HG02840 (cell line): Measurements from ENCODE around the gene ARMC9.
"Not testable (repeated sequence)": the region's sequence is repeated elsewhere in the genome, so short reads cannot be mapped to it uniquely, and the experiment has no call there.

Experiments
- ATAC-seq: cut with Tn5 transposase; IDR thresholded peaks from one replicate; pipeline ENCODE4 v1.9.1; 2021; ENCODE audit warnings: mild to moderate bottlenecking, moderate library complexity, moderate number of reproducible peaks; ENCODE audit not compliant: unreplicated experiment, low FRiP score

The ARMC9 gene

DNA sequence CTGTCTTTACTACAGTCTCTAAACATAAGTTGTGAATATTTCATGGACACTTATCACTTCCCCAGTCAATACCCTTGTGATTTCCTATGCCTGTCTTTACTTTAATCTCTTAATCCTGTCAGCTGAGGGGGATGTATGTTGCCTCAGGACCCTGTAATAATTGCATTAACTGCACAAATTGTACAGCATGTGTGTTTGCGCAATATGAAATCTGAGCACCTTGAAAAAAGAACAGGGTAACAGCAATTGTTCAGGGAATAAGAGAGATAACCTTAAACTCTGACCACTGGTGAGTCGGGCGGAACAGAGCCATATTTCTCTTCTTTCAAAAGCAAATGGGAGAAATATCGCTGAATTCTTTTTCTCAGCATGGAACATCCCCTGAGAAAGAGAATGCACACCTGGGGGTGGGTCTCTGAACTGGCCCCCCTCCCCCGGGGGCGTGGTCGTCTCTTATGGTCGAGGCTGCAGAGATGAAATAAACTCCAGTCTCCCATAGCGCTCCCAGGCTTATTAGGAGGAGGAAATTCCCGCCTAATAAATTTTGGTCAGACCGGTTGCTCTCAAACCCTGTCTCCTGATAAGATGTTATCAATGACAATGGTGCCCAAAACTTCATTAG, 177.7 kb downstream of the ARMC9 start:
- not testable (repeated sequence) for ATAC-seq

DNA sequence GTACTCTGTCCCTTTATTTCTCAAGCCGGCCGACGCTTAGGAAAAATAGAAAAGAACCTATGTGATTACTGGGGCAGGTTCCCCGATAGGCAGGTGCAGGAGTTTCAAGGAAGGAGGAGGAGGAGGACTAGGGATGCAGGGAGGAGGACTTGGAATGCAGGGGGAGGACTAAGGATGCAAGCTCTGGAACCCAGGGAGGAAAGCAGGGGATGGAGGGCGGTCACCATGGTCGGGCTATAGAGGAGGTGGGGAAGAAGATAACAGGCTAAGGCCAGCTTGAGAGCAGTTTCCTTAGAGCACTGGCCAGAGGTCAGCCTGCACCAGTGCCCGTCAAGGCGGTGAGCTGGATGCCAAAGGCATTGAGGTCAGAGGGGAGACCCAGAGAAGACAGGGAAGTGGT, 178.4 kb downstream of the ARMC9 start:
- ATAC-seq: no peak

DNA sequence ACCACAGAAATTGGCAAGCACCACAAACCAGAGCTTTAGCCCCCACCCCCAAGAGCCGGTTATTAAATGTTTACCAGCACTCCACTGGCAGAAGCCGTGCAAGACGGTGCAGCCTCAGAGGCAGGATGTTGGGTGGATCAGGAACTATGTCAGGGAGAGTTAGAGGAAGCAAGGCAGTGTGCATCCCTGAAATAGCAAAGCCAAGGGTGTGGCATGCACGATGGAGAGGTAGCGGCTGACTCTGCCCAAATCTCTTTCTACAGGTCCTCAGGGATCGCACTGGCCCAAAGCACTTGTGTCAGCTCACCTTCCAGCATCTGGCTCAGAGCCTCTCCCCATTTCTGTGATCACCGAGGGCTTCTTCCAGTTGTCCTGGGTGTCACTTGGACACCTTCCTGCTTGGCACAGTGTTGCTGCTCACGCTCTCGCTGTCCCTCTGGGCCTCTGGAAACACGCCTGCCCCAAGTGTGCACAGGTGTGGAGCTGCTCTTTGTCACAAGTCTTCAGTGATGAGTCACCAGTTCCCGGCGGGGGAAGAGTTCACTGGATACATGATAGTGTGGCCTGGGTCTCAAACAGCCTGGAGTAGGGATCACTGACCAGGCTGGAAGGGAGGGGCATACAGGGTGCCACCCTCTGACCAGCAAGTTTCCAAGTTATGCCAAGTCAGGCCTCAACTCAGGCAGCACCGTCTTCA, 179.7 kb downstream of the ARMC9 start:
- no peak for ATAC-seq

DNA sequence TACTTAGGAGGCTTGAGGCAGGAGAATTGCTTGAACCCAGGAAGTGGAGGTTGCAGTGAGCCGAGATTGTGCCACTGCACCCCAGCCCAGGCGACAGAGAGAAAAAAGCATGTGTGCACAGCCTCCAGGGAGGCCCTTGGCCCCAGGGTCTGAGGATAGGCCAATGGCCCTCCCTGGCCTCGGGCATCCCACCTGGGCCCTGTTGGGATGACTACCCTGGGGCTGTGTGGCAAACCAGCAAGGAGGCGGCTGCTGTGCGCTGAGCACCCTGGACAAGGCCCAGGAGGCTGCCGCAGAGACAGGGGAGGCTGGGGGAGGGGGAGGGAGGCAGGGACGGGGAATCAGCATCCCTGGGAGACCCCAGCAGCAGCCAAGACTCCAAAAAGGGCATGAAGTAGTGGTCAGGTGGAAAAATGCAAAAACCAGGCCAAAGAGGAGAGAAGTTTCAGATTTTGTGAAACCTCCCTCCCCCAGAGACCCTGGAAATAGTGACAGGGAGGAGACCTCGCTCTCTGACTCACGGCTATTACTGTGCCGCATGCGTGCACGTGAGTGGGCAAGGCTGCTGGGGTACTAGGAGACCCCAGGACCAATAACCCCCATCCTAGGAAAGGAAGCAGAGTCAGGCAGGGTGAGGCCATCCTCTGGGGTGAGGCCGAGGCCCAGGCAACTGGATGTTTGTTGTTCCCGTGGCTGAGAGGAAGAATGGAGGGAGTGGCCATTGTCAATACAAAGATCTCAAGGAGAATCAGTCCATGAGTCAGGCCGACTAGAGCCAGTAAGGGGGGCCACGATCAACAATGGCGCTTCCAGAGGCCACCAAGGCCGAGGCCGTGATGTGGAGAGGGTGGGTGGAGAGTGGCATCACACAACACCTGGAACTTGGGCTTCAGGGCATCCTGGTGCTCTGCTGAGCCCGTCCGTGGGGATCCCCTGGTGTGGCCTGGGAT, 181.1 kb downstream of the ARMC9 start:
- no peak for ATAC-seq

DNA sequence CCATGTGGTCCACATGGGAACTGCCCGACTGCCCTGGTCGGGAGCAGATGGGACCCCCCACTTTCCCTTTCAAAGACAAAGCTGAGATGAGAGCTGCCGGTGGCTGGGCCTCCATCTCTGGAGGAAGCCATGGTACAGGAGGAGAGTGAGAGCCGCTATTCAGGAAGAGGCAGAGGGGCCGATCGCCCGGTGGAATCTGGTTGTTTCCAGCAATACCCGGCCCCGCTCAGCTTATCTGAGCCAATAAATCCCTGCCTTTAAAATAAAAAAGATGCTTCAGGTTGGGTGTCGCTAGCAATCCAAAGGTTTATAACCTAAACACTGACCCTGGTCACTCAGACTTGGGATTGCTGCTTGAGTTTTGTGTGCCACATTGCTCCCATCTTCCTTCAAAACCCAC, 181.9 kb downstream of the ARMC9 start:
- ATAC-seq: no peak

DNA sequence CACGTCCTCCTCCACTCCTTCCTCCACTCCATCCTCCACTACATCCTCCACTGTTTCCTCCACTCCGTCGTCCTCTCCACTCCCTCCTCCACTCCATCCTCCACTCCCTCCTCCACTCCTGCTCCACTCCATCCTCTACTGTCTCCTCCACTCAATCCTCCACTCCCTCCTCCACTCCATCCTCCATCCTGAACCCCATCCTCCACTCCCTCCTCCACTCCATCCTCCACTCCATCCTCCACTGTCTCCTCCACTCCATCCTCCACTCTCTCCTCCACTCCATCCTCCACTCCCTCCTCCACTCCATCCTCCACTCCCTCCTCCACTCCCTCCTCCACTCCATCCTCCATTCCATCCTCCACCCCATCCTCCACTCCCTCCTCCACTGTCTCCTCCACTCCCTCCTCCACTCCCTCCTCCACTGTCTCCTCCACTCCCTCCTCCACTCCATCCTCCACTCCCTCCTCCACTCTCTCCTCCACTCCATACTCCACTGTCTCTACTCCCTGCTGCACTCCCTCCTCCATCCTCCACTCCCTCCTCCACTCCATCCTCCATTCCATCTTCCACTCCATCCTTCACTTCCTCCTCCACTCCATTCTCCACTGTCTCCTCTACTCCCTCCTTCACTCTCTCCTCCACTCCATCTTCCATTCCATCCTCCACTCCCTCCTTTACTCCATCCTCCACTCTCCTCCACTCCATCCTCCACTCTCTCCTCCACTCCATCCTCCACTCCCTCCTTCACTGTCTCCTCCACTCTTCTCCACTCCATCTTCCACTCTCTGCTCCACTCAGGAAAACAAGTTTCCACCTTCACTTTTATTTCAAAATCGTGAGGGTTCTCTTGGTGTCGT, 182.8 kb downstream of the ARMC9 start:
- ATAC-seq: no peak

DNA sequence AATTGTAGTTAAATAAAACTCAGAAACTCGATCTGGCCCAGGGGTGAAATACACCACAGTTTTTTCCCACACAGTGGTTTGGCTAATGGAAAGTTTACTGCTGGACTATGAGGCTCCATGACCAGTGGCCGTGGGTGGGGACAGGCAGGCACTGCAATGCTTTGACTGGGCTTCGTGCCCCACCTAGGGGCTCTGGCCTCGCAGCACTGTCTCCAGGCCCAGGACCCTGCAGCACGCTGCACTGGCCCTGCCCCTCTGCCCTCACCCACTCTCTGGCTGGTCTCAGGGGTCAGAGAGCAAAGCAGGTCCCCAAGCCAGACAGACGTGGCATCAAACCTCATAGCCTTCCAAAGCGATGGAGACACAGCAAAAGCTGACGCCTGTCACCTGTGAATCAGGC, 183.7 kb downstream of the ARMC9 start:
- no peak for ATAC-seq

DNA sequence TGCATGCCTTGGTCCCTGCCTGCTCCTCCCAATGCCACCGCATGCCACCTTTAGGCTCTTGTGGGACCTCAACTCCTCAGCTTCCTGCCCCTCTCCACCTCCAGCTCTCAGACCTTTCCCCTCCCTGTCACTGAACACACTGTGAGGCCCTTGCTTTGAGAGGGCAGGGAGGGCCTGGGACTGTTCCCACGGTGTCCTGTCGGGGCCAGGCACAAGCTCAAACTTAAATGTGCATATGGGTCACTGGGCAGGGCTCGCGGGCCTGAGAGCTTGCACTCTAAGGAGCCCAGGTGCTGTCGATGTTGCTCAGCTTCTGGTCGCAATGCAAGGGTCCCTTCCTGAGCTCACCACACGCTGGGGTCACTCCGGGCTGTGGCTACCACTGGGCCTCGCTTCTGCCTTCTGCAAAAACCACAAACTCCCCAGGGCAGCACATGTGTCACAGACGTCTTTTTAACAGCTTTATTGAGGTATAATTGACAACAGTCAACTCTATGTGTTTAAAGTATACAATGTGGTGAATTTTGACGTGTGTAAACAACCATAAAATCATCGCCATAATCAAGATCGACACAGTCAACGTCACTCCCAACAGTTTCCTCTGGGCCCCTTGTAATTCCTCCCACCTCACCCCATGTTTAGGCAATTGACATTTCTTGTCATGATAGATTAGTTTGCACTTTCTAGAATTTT, 185.1 kb downstream of the ARMC9 start:
- ATAC-seq: no peak

DNA sequence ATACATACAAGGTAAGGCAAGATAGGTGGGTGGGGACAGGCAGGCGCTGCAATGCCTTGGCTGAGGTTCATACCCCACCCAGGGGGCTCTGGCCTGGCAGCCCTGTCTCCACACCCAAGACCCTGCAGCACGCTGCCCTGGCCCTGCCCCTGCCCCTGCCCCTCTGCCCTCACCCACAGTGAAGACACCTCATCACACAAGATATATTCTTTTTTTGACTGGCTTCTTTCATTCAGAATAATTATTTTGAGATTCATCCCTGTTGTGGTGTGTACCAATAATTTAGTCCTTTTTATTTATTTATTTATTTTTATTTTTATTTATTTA, 185.6 kb downstream of the ARMC9 start:
- ATAC-seq: no peak

DNA sequence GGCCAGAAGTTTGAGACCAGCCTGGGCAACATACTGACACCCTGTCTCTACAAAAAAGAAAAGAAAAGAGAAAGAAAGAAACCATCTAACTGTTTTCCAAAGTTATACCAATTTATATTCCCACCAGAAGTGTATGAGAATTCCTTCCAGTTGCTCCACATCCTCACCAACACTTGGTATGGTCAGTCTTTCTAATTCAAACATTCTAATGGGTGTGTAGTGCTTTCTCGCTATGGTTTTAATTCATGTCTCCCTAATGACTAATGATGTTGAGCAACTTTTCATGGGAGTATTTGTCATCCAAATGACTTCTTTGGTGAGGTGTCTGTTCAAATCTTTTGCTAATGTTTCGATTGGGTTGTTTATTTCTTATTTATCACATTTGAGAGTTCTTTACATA, 186.5 kb downstream of the ARMC9 start:
- no peak for ATAC-seq

DNA sequence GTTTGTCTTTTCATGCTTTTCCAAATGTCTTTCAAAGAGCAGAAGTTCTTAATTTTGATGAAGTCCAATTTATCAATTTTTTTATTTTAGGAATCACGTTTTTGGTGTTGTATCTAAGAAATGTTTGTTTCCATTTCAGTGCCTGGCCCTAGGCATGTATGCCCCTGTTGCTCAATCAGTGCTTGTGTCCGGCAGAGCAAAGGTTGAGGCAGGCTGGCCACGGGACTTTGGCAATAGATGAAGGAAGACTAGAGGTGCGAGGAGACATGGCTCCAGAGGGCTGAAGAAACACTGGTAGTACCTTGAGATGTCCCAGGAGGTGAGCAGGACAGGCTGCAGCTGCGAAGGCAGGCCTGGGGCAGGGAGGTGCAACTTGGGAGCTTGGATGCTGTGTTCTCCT, 187.0 kb downstream of the ARMC9 start:
- ATAC-seq: no peak

DNA sequence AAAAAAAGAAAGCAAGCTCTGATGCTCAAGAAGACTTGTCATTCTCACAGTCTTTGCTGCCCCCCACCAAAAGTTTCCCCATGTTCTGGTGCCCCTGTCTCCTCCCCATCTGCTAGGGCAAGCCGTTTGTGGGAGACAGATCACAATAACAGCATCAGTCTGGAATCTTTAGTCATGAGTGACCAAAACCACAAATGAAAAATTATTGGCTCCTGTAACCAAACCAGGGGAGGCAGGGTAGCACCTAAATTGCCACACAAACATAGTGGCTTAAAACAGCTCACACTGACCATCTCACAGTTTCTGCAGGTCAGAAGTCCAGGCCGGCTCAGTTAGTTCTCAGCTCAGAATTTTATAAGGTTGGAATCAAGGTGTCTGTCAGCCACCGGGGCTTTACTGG, 188.0 kb downstream of the ARMC9 start:
- ATAC-seq: no peak

DNA sequence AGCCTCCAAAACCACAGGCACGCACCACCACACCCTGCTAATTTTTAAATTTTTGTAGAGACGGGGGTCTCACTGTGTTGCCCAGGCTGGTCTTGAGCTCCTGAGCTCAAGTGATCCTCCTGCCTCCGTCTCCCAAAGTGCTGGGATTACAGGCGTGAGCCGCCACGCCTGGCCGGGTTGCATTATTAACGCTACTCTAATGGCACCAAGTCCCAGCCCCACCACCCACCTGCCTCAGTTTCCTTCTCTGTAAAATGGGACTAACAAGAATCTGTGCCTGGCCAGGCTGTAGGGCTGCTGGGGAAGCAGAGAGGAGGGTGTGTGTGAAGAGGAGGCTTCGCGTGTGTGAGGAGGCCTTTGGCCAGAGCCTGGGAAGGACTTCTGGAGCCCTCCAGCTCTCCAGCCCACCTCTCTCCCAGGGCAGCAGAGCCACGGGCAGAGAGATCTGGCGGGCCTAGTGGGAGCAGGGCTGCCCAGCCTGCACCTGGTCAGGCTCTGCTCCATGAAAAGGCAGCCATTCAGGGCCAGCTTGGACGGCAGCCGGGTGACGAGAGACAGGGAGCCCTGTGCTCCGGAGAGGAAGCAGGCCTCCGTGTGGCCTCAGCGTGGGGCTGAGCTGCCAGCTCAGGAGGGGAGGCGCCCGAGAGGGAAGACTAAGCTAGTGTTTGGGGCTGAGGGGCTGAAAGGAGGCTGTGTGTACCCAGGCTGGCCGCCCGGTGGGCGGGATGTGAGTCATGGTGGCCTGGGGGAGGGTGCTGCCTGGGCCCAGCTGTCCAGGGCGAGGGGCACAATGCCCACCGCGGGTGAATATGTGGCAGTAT, 189.7 kb downstream of the ARMC9 start:
- no peak for ATAC-seq

DNA sequence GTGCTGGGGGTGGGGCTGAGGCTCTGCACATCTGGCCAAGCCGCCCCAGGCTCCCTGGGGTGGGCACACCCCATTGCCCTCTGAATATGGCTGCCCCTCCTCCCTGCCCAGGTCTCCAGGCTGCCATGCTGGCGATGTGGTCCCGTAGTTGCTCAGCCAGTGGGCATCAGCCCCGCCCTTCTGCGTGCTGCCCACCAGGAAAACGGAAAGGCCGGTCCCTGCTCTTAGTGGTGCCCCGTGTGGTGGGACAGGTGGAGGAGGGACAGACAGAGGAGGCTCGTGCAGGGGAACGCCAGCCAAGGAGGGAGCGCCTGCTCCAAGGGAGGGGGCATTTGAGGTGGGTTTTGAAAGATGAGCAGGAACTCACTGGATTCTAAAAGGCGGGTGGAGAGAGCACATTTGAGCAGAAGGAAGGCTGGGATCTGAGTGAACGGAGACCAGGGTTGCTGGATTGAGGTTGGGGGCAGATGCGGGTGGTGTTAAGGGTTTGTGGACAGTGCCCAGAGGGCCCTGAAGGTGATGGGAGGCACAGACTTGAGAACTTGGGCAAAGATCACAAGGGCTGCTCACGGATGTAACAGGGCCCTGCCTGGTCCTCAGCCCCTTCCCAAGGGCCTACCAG, 190.4 kb downstream of the ARMC9 start:
- no peak for ATAC-seq

DNA sequence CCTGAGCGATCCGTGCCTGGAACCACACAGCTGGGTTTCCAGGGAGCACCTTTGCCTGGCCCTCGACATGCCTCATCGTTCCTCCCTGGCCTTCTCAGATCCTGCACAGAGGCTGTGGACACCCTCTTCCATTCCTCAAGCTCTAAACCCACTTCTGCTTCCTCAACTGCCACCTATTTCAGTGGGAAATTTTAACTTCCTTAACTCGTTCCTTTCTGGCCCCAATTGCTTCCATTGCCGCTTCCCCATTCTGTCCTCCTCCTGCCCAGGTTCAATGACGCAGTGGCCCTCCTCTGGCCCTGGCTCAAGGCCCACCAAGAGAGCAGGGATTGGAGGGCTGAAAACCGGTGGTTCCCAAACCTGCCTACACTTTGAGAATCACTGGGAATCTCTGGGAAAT, 192.2 kb downstream of the ARMC9 start:
- no peak for ATAC-seq

DNA sequence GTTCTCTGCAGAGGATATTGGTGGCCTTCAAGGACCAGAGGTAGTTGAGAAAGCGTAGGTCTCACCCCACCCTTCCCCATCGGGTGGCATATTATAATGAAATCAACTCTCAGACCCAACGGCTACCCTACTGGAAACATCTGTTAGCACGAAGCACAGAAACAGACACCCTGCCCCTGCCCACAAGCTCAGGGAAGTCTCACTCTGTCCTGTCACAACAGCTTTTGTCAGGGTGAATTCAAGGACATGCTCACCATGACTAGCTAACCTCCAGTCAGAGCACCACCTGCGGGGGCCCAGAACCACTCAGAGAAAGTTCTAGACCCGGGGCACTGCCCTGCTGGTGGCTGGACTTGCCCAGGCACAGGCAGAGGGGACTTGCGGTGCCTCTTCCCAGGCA, 193.6 kb downstream of the ARMC9 start:
- ATAC-seq: no peak

DNA sequence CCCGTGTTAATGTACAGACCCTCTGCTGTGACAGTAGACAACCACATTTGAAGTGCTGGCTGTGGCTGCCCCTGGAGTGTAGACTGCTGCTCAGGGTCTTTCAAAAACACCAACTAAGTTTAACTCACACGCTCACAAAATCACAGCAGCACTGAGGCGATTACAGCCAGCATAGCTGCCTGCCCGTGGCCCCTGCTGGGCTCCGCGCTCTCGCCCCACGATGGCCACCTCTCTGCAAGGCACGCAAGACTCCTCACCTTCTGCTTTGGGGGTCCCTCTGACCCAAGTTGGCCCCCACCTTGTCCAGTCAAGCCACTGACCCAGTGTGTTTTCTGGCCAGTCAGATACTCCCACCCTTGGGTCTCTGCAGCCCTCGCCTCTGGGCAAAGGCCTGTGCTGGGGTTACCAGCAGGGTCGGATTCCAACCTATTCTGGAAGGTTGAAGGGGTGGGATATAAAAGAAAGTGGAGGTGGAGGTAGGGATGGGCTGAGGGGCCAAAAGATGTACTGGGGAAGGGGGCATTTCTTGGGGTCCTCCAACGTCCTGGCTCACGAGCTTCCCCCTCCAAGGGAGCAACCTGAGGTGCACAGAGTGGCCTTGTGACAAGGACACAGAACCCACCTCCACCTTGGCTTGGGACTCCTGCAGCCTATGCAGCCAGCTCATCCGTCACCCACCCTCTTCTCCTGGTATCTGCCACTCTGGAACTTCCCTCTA, 194.2 kb downstream of the ARMC9 start:
- ATAC-seq: no peak
